Osteoblast (primary cell): ENCODE measurements around the gene PRLR. TPM values are rescaled to one million over a fixed set of nuclear protein-coding genes. Genes with fewer than 3 reads are reported as not detected.

Experiments
- DNase-seq: peaks from one replicate; pipeline ENCODE4 v3.0.0; 2011; ENCODE audit warnings: low spot score, mixed read lengths; ENCODE audit not compliant: insufficient read length; ENCODE audit errors: missing footprints
- H2AFZ ChIP-seq: 2 replicates; pipeline ENCODE4 v1.6.0; 2011; ENCODE audit warnings: mild to moderate bottlenecking, low read length
- H3K27ac ChIP-seq: 2 replicates; pipeline ENCODE4 v1.5.1; 2011; ENCODE audit warnings: mild to moderate bottlenecking, low read depth, low read length, moderate library complexity
- H3K27me3 ChIP-seq: 2 replicates; pipeline ENCODE4 v1.6.0; 2012; ENCODE audit warnings: mild to moderate bottlenecking, control low read depth, inconsistent platforms, low read length, moderate library complexity; ENCODE audit not compliant: insufficient read depth
- H3K36me3 ChIP-seq: 2 replicates; pipeline ENCODE4 v1.5.1; 2011; ENCODE audit warnings: mild to moderate bottlenecking, low read length, control low read depth, moderate library complexity; ENCODE audit not compliant: insufficient read depth
- H3K4me1 ChIP-seq: 2 replicates; pipeline ENCODE4 v1.5.1; 2011; ENCODE audit warnings: mild to moderate bottlenecking, low read length, control low read depth, moderate library complexity; ENCODE audit not compliant: insufficient read depth
- H3K4me2 ChIP-seq: 2 replicates; pipeline ENCODE4 v1.6.0; 2011; ENCODE audit warnings: mild to moderate bottlenecking, low read length; ENCODE audit not compliant: insufficient read depth
- H3K4me3 ChIP-seq: fragments of 200-600 bp; sonication (generic); 3 replicates; pipeline ENCODE4 v1.5.1; 2012; ENCODE audit warnings: mild to moderate bottlenecking, low read length, inconsistent platforms; ENCODE audit not compliant: insufficient read depth
- H3K79me2 ChIP-seq: 2 replicates; pipeline ENCODE4 v1.6.0; 2012; ENCODE audit warnings: mild to moderate bottlenecking, low read length, control low read depth, inconsistent platforms; ENCODE audit not compliant: insufficient read depth
- H3K9me3 ChIP-seq: 2 replicates; pipeline ENCODE4 v1.5.1; 2011; ENCODE audit warnings: low read depth, low read length, control low read depth
- H4K20me1 ChIP-seq: 2 replicates; pipeline ENCODE4 v1.6.0; 2012; ENCODE audit warnings: mild to moderate bottlenecking, low read length, control low read depth; ENCODE audit not compliant: insufficient read depth
- total RNA-seq: library from RNA; depleted of rRNA; stranded (reverse); fragments of >200 nt; gene quantifications from 2 replicates; pipeline ENCODE4 v1.2.3, GENCODE V29; 2012
- TF ChIP-seq, protein P1 (sequence below): IDR thresholded peaks from 2 replicates; pipeline ENCODE4 v1.5.1; 2011; ENCODE audit warnings: mild to moderate bottlenecking, low read depth, low read length, moderate library complexity; ENCODE audit errors: extremely low read depth

PRLR gene
- total RNA-seq, 1 donor: under 0.01 TPM

DNA sequence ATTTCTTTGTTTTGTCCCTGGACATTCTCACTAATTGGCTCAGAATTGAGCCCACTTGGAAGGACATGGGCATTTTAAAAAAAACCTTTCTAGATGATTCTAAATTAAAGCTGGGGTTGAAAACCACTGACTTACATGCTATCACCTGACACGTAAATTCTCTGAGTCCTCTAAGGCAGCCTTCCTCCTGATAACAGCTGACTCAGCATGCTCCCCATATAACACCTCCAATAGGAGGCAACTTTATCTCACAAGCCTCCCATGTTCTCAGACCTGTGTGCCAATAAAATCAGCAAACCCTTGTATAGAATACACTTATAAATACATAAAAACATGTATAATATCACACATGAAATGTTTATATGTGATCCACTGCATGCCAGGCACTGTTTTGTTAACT is 133.4 kb downstream of the PRLR start:
- H3K9me3 ChIP-seq: no peaks in the 10 kb centered on the region

DNA sequence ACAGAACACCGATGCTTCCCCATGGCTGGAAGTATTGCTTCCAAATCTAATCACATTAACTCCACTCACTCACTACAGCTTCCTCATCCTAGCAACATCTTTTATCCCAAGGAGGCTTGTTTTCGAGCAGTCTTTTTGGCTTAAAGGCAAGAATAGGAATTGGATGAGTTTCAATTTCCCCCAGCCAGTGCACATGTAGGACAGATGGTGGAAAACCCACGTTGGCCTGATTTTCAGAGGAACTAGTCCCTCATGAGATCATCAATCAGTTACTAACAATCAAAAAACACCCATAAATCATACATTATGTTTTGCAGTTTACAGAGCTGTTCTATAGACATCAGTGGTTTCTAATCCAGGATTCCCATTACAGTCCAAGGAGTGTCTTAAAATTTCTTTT is 134.1 kb downstream of the PRLR start:
- Histone ChIP-seq H3K4me1 (no peaks in the 10 kb centered on the region), H3K27ac (no peak overlapping the region), H3K4me3 (no peak overlapping the region), H4K20me1 (no peaks in the 10 kb centered on the region), H3K4me2 (no peak overlapping the region), H3K79me2 (no peaks in the 10 kb centered on the region), H2AFZ (no peak overlapping the region), H3K36me3 (no peaks in the 10 kb centered on the region), H3K27me3 (peaks cover 7% of the 10 kb centered on the region), H3K9me3 (no peaks in the 10 kb centered on the region)
- TF ChIP-seq, protein P1, sequence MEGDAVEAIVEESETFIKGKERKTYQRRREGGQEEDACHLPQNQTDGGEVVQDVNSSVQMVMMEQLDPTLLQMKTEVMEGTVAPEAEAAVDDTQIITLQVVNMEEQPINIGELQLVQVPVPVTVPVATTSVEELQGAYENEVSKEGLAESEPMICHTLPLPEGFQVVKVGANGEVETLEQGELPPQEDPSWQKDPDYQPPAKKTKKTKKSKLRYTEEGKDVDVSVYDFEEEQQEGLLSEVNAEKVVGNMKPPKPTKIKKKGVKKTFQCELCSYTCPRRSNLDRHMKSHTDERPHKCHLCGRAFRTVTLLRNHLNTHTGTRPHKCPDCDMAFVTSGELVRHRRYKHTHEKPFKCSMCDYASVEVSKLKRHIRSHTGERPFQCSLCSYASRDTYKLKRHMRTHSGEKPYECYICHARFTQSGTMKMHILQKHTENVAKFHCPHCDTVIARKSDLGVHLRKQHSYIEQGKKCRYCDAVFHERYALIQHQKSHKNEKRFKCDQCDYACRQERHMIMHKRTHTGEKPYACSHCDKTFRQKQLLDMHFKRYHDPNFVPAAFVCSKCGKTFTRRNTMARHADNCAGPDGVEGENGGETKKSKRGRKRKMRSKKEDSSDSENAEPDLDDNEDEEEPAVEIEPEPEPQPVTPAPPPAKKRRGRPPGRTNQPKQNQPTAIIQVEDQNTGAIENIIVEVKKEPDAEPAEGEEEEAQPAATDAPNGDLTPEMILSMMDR: no peak
- DNase-seq: no peak

More for the DNA sequence above, 133.4 kb downstream of the PRLR start:
- no peaks in the 10 kb centered on the region for H3K4me1 ChIP-seq
- no peak overlapping the region for H3K27ac ChIP-seq
- DNase-seq: no peak
- H3K4me3 ChIP-seq: no peak overlapping the region
- no peak overlapping the region for H3K4me2 ChIP-seq
- H4K20me1 ChIP-seq: no peaks in the 10 kb centered on the region
- TF ChIP-seq, protein P1: no peak
- H3K27me3 ChIP-seq: peaks cover 8% of the 10 kb centered on the region
- no peaks in the 10 kb centered on the region for H3K79me2 ChIP-seq
- no peaks in the 10 kb centered on the region for H3K36me3 ChIP-seq
- H2AFZ ChIP-seq: no peak overlapping the region

DNA sequence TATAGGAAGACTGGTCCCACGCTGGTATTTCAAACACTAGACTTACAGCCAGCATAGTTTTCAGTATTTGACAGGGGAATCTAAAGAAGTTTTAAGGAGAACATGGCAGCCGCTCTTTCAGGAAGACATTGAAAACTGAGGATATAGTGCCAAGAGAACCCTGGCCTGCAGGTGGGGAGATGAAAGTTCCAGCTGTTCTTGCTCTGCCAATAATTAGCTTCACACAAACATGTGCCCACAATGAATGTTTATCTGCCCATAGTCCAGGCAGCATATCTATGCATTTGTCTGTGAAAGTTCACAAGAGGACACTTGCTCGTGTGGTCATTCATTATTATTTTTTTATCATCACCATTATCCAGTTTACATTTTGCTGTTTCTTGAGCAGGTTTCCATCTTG is 134.9 kb downstream of the PRLR start:
- no peaks in the 10 kb centered on the region for H3K4me1 ChIP-seq
- H3K9me3 ChIP-seq: no peaks in the 10 kb centered on the region
- H3K79me2 ChIP-seq: no peaks in the 10 kb centered on the region
- H3K4me3 ChIP-seq: no peak overlapping the region
- no peak overlapping the region for H2AFZ ChIP-seq
- H3K27me3 ChIP-seq: no peaks in the 10 kb centered on the region
- no peak overlapping the region for H3K27ac ChIP-seq
- TF ChIP-seq, protein P1: no peak
- no peaks in the 10 kb centered on the region for H4K20me1 ChIP-seq
- DNase-seq: no peak
- no peaks in the 10 kb centered on the region for H3K36me3 ChIP-seq
- no peak overlapping the region for H3K4me2 ChIP-seq

DNA sequence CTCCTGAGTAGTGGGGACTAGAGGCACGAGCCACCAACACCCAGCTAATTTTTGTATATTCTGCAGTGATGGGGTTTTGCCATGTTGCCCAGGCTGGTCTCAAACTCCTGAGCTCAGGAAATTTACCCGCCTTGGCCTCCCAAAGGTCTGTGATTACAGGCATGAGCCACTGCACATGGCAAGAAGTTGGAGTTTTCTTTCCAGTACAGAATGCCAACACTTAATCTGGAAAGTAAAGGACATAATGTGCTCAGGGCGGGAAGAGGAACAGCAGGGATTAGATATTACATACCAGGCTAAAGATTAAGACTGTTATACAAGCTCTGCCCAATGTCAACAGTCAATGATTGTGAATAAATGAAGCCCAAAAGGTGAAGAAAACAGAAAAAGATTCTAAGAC is 135.3 kb downstream of the PRLR start:
- Histone ChIP-seq H4K20me1 (no peaks in the 10 kb centered on the region), H2AFZ (no peak overlapping the region), H3K36me3 (no peaks in the 10 kb centered on the region), H3K9me3 (no peaks in the 10 kb centered on the region), H3K27ac (no peak overlapping the region), H3K4me3 (no peak overlapping the region), H3K79me2 (no peaks in the 10 kb centered on the region), H3K4me1 (no peaks in the 10 kb centered on the region), H3K27me3 (no peaks in the 10 kb centered on the region), H3K4me2 (no peak overlapping the region)
- TF ChIP-seq, protein P1: no peak
- DNase-seq: no peak
